Renal cortex interstitium (tissue), 11 donors: ENCODE results near the gene CHRNA3. TPM values are rescaled to one million over a fixed set of nuclear protein-coding genes. Genes with fewer than 3 reads are reported as not detected.
"Not testable (repeated sequence)": the region's sequence is repeated elsewhere in the genome, so short reads cannot be mapped to it uniquely, and the experiment has no call there.

ENCODE experiments used
- DNase-seq, 11 donors: peaks; one replicate each; pipeline ENCODE4 v3.0.0-alpha.2; 2013; ENCODE audit warnings: low read depth in 9 of 11, low spot score in 4 of 11; ENCODE audit errors: extremely low read depth in 1 of 11
- polyA plus RNA-seq, 3 donors: library from polyadenylated mRNA; unstranded; fragments of 120-200 nt; gene quantifications; one replicate each; pipeline ENCODE4 v1.2.1, GENCODE V29; 2013; ENCODE audit not compliant: insufficient read length in 3 of 3

CHRNA3 gene
- polyA plus RNA-seq, 3 donors, result 0.90 to 1.4 (median 0.98) TPM

DNA sequence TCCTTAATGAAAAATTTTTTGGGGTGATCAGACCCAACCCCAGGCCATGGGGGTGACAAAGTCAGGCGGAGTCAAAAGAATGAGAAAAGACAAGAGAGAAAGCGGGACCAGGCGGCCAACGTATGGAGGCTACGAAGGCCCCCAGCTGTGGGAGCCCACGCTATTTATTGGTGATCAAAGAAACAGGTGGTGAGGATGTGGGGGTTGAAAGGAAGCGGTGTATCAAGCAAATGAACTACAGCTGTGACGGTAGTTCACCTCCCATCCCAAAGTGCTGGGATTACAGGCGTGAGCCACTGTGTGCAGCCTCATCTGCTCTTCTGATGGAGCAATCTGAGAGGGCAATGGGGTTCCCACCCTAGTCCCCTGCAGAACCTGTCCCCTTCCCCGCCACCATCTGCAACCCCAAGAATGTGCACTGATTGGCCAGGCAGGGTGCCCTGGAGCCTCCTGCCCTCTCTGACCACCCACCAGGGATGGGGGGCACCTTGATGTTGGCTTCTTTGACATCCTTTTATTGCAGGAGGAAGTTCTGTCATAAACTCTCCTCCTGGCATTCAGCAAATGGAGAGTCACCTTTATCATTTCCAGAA lies 1.1 kb upstream of the CHRNA3 start:
- no peak for DNase-seq

DNA sequence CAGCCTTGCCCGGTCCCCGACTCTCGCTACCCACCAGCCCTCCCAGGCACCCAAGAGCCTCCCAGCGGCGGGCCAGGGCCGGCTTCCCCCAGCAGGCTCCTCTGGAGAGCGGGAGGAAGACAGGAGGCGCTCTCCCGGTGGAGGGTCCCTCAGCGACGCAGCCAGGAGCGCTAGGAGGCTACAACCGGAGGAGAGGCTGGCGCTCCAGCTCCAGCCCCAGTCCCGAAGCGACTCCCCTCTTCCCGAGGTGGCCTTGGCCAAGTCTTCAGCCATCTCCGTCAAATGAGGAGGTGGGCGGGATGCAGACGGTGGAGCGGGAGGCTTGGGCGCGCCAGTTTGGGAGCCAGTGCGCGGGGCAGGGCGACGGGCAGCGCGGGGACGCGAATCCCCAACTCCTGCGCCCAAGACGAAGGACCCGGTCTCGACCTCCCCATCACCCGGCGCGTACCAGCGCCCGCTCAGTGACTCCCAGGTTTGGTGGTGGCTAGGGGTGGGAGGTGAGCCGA lies 722 bp downstream of the CHRNA3 start:
- DNase-seq, result peak in 2 of 11 donors; percentile 19 to 40

DNA sequence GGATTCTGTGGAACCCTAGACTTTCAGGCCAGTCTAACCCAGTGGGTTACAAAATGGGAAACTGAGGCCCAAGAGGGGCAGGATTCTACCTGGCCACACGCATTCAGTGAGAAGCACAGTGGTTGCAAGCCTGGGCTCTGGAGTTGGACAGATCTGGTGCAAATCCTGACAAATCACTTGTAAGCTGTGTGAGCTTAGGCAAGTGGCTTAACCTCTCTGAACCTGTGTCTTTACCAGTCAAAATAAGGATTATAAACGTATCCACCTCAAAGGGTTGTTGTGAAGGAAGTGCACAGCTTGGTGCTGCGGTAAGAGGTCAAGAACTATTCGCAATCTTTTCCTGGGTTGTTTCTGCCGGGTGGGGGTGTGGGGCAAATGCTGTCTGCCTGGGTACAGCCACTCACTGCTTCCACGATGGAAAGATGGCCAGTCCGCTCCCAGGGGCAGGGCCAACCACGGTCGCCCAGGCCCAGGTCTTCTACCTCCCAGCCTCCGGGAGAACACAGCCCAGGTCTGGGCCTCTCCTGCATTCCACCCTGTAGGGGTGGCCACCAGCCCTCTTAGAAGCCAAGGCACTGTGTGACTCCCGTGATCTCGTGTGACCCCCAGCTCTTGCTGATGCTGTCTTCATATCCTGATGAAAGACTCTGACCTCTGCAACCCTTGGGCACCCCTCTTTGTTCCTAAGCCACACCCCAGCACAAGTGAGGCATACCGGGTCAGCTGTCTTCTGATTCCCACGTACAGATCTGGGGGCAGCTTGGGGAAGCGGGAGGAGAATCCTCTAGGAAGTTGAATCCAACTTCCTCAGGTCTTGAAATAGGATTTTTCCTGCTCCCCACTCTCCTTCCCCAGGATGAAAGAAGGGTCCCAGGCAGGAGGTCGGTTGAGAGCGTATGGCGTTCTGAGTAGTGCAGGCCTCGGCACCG lies 1.5 kb downstream of the CHRNA3 start:
- no peak for DNase-seq

DNA sequence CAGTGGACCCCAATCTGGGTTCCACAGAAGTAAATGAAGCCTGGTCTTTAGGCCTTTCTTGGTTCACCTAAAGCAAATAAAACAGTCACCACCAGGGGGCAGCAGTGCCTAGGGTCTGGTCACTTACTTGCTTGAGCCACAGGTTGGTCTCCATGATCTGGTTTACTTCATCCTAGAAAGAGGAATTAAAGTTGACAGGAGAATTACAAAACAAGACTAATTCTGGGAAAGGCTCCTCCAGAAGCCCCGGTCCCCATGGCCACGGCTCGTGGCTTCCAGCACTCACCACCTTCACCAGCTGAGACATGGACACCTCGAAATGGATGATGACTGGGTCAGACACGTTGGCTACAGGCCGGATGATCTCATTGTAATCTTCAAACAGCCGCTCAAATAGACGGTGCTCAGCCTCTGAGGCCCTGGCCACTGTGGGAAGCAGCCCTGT lies 2.3 kb downstream of the CHRNA3 start:
- DNase-seq, result peak; percentile 53 to 88 (median 80)

DNA sequence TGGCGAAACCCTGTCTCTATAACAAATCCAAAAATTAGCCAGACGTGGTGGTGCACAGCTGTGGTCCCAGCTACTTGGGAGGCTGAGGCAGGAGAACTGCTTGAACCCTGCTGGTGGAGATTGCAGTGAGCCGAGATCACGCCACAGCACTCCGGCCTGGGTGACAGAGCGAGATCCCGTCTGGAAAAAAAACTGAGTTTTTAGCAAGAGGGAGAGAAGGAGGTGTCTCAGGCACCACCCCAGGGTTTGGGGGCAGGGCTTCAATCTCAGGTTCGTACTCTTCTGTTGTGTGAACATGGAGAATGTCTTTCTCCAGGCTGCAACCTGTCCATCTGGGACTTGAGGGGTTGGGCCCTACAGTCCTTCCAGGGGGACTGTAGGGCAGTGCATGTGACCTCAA lies 2.7 kb downstream of the CHRNA3 start:
- DNase-seq, result no peak

DNA sequence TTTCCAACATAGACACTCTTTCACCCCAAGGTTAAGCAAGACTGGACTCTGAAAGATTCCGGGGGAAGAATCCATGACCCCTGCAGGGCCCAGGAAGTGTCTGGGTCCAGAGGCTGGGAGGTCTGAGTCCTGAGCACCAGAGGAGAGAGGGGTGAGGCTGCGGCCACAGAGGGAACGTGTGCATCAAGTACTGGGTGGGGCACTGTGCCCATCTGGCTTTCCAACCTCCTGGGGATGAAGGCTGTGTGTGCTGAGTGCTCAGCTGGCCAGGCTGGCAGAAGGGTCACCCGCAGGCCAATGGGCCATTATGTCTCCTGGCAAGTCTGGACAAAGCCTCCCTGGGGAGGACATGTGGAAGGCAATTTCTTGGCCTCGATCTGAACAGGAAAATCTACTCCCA lies 3.3 kb downstream of the CHRNA3 start:
- no peak for DNase-seq

DNA sequence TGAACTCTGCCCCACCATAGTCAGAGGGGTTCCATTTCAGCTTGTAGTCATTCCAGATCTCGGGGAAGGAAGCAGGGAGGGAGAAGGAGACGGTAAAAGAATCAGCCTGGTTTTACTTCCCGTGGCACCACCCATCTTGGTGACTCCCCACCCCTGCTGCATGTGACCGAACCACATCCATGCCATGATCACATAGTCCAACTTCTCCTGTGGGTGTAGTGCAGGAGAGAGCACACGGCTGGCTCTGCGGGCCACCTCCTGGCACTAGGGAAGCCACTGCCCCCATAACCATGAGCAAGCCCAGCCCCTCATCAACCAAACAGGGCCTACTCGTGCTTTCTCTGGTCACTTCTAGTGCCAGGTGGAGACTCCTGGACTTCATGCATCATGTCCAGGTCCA lies 3.7 kb downstream of the CHRNA3 start:
- DNase-seq, result no peak

DNA sequence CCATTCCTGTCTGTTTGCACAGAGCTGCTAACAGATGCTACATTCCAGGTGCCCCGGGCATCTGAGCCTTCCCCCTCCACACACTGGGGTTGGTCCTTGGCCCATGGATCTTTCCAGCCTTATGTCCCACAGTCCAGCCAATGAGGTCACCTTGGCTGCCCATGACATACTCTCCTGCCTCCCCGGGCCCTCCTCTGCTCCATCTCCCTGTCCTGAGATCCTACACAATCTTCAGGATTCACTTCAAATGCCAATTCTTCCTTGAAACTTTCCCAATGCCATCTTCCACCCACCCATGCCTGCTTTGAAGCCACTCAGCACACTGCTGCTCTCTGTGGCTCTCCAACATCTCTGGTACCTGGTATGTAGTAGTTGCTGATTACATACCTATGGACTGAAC lies 4.3 kb downstream of the CHRNA3 start:
- DNase-seq, result no peak

DNA sequence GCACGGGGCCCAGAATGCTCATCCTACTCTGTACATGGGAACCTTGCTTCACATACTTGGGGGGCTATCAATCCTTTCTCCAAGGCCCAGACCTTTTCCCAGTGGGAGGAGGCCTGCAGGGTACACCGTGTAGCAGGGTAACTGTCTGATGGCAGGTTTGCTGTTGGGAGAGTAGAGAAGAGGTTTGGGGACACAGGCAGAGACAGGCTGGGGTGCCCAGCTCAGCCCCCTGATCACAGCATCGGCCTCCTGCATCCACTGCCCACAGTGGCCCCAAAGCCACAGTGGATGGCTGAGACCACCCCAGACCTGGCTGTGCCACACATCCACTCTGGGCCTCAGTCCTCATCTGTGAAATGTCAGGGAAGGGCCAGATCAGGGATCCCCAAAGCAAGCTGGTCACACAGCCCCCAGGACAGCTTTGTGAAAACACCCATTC lies 5.6 kb downstream of the CHRNA3 start:
- DNase-seq, result no peak

DNA sequence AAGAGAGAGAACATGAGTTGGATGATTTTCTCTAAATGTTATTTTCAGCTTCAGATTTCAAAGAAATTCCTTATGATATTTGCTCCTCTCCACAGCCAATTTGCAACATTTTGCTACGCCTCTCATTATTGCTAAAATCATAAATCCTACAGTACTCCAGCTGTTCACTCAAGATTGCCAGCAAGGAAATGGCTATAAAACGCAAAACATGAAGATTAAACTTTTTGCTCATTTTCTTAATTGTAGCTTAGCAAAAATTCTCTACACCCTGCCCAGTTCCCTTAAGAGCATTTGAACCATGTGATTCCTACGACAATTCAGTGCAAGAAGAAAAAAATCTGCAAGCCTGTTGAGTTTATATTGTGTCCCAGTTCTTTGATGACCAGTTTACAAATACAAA lies 6.8 kb downstream of the CHRNA3 start:
- DNase-seq, result no peak

DNA sequence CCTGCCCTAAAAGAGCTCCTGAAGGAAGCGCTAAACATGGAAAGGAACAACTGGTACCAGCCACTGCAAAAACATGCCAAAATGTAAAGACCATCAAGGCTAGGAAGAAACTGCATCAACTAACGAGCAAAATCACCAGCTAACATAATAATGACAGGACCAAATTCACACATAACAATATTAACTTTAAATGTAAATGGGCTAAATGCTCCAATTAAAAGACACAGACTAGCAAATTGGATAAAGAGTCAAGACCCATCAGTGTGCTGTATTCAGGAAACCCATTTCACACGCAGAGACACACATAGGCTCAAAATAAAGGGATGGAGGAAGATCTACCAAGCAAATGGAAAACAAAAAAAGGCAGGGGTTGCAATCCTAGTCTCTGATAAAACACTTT lies 11.2 kb downstream of the CHRNA3 start:
- not testable (repeated sequence) for DNase-seq

DNA sequence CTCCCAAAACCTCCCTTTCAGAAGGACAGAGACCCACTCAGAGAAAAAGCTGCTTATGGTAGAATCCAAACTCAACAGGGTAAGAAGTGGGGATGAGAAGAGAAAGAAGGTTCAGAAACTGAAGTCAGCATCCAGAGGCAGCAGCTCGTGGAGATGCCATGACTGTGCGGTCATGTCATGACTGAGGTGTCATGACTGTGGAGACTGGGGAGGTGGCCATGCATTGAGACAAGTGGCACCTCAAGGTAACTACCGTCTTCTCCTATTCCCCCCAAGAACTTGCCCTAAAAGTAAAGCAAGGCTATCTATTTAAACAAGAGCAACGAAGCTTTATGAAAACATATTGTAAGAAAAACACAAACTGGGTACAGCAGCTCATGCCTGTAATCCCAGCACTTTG lies 15.1 kb downstream of the CHRNA3 start:
- DNase-seq, result no peak

DNA sequence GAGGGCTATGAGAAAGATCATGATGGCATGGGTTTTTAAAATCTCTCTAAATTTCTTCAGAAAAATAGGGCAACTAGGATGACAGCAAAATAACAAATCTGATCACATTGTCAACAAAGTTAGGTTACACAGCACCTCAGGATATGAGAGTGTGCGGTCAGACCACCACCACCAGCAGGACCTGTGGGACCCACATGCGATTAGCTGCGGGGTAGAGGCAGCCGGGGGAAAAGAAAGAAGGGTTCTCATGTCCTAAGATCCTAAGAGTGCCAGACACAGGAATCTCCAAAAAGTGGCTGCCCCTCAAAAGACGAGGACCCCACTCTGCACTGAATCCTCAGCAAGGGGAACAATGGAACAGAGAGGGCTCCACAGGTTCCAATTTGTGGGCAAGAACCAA lies 15.6 kb downstream of the CHRNA3 start:
- no peak for DNase-seq

DNA sequence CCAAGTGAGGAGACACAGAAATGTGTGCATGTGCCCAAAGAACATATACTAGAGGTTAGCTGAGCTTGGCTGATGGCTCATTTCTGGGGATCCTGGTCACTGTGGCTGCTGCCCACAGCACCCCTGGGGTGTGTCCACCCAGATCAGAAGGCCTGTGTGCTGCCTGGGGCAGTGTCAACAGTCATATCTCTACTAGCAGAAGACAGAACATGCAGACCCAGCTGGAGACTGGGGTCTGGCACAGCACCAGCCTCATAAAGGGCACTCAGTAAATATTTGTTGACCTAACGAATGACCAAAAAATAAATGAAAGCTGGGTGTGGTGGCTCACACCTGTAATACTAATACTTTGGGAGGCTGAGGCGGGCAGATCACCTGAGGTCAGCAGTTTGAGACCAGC lies 16.4 kb downstream of the CHRNA3 start:
- DNase-seq, result no peak

DNA sequence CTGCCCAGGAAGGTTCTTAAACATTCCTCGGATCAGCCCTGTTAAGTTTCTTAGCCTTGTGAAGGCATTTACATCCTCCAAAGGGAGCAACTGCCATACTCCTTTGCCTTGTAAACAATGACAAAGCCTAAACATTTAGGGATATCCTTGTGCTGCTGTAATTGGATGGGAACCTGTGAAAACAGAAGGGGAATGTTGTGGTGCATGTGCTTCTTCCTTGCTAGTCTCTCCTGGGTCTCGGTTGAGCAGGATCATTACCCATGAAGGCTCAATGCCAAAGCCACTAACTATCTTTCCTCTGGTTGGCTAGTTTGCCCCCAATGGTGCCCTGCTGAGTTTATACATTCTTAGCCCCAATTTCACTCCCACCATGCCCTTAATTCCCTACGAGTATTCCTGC lies 17.3 kb downstream of the CHRNA3 start:
- DNase-seq, result no peak

DNA sequence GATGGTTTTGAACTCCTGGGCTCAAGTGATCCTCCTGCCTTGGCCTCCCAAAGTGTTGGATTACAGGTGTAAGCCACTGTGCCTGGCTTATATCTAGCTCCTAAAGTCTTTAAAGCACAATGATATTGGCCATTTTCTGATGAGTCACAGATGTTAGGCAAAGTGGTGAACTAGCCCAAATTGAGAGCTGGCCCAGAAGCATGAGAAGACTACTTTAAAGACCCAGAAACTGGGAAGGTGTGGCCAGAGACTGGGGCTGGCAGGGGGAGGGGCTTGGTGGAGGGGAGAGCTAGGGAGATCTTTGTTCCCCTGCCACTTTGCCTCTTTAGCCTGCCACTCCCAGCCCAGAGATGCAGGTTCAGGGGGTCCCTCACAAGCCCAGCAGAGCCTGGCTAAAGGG lies 21.6 kb downstream of the CHRNA3 start:
- DNase-seq, result no peak

DNA sequence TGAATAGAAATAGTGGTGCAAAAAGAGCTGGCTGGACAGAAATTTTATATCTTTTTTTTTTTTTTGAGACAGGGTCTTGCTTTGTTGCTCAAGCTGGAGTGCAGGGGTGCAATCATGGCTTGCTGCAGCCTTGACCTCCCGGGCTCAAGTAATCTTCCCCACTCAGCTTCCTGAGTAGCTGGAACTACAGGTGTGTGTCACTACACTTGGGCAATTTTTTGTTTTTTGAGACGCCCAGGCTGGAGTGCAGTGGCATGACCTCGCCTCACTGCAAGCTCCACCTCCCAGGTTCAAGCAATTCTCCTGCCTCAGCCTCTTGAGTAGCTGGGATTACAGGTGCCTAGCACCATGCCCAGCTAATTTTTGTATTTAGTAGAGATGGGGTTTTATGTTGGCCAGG lies 22.4 kb downstream of the CHRNA3 start:
- DNase-seq, result no peak

DNA sequence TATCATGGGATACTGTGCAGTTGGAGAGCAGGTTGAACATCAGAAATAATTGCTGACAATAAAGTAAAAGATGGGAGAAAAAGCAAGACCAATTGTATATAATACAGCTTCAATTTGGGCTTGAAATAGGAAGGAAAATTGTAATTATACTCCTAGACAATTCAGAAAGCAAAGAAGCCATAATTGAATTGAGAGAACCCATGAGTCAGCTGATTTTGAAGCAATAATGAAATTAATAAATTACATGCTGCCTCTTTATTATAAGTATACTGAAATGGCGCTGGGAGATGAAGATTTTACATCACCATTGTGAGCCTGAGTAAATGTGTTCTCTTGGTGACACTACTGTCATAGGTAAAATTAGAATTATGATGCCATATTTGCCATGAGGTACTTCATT lies 23.2 kb downstream of the CHRNA3 start:
- no peak for DNase-seq

DNA sequence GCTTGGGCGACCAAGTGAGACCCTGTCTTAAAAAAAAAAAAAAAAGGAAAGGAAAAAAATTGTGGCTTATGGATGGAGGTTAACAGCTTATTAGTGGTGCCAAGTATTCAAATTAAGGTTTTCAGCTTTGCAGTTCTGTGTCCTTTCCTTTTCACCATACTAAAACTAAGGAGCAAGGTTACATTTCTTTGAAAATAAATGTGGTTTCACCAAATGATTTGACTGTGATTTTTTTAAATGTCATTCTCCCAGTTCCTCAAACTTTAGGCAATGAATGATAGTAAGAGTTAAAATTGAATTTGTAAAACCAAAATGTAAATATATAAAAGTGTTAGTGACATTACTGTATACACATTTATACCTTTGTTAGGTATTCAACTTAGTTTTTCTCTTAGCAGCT lies 45.9 kb downstream of the CHRNA3 start:
- no peak for DNase-seq

DNA sequence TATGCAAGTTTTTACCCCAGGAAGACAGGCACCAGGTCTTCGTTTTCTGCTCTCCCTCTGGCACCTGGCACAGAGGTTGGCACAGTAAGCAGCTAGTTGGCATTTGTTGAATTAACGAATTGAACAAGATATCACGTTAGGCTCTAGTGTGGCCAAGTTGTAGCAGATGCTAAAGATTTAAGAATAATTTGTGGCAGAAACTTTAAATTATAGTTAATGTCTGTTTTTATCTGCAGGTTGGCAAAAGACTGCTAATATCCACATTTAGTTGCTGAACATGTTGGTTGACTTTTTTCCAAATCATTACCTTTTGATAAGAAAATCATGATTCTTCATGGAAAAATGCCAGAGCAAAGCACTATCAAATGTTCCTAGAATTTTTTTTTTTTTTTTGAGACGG lies 47.4 kb downstream of the CHRNA3 start:
- DNase-seq, result no peak
